IMR-90 (cell line): ENCODE data around the gene IDH3G.

Experiments used
- BHLHE40 ChIP-seq: fragments of 150-350 bp; IDR thresholded peaks from 2 replicates; pipeline ENCODE4 v1.6.1; 2016; ENCODE audit warnings: mild to moderate bottlenecking, low read depth, low read length
- CEBPB ChIP-seq: IDR thresholded peaks from 2 replicates; pipeline ENCODE4 v1.6.1; 2012; ENCODE audit warnings: low read depth, low read length, improper control_type of control experiment
- CHD1 ChIP-seq: IDR thresholded peaks from 2 replicates; pipeline ENCODE4 v1.6.1; 2012; ENCODE audit warnings: low read depth, low read length, improper control_type of control experiment
- CTCF ChIP-seq: conservative IDR thresholded peaks from 2 replicates; pipeline ENCODE4 v1.5.1; 2012; ENCODE audit warnings: mild to moderate bottlenecking, low read depth, low read length, improper control_type of control experiment
- FOS ChIP-seq: fragments of 150-350 bp; IDR thresholded peaks from 2 replicates; pipeline ENCODE4 v1.6.1; 2016; ENCODE audit warnings: low read depth, low read length
- MAFK ChIP-seq: IDR thresholded peaks from 2 replicates; pipeline ENCODE4 v1.6.1; 2012; ENCODE audit warnings: low read depth, low read length, improper control_type of control experiment
- MXI1 ChIP-seq: IDR thresholded peaks from 2 replicates; pipeline ENCODE4 v1.6.1; 2012; ENCODE audit warnings: low read depth, mild to moderate bottlenecking, low read length, moderate library complexity, borderline replicate concordance
- POLR2A ChIP-seq: IDR thresholded peaks from 2 replicates; pipeline ENCODE4 v1.6.1; 2012; ENCODE audit warnings: mild to moderate bottlenecking, low read depth, low read length
- RAD21 ChIP-seq: IDR thresholded peaks from 2 replicates; pipeline ENCODE4 v1.6.1; 2012; ENCODE audit warnings: low read length, improper control_type of control experiment
- RCOR1 ChIP-seq: IDR thresholded peaks from 2 replicates; pipeline ENCODE4 v1.6.1; 2012; ENCODE audit warnings: mild to moderate bottlenecking, low read length, improper control_type of control experiment; ENCODE audit not compliant: insufficient replicate concordance
- RFX5 ChIP-seq: IDR thresholded peaks from 2 replicates; pipeline ENCODE4 v1.8.0; 2012; ENCODE audit warnings: low read depth, mild to moderate bottlenecking, low read length, moderate library complexity
- SMC3 ChIP-seq: fragments of 150-350 bp; IDR thresholded peaks from 2 replicates; pipeline ENCODE4 v1.6.1; 2016; ENCODE audit warnings: low read depth, mild to moderate bottlenecking, antibody characterized with exemption, low read length, moderate library complexity
- USF2 ChIP-seq: fragments of 150-350 bp; IDR thresholded peaks from 2 replicates; pipeline ENCODE4 v1.6.1; 2017; ENCODE audit warnings: mild to moderate bottlenecking, antibody characterized with exemption, low read length, low read depth

- TF ChIP-seq CEBPB, result no peak
- TF ChIP-seq CTCF, result no peak
- no peak for TF ChIP-seq RAD21
- no peak for TF ChIP-seq SMC3
- no peak for TF ChIP-seq POLR2A
- no peak for TF ChIP-seq USF2
- TF ChIP-seq FOS, result no peak
- TF ChIP-seq RCOR1, result no peak
- TF ChIP-seq BHLHE40, result no peak
- no peak for TF ChIP-seq RFX5
- no peak for TF ChIP-seq MXI1
- TF ChIP-seq MAFK, result no peak
- TF ChIP-seq CHD1, result no peak
Observed at GRCh38 chrX:153773218-153773611, 21.0 kb downstream of the IDH3G start.
